ENCODE results near the gene DNMT1. TPM values are rescaled to one million over a fixed set of nuclear protein-coding genes. Genes with fewer than 3 reads are reported as not detected.
"Not testable (repeated sequence)": the region's sequence is repeated elsewhere in the genome, so short reads cannot be mapped to it uniquely, and the experiment has no call there.

Gene DNMT1
- total RNA-seq, 2 donors from 2014 or later, result 204 to 229 TPM

DNA sequence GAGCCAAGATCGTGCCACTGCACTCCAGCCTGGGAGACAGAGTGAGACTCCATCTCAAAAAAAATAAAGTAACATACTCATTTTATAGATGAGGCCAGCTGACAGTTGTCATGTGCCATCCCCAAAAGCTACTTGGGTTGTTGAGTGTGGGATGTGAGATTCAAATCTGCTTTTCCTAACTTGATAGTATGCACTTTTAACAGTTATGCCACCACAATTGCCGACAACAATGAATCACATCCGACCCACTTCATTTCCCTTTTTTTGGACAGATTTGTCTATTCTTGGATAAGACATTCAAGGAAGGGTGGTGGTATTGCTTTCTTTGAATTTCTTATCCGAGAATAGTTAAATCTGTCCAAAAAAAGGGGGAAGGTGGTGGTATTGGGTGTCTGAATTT is 16.3 kb upstream of the DNMT1 start:
- Mint-ChIP-seq H3K4me3 (no peak overlapping the region), H3K27ac (no peak overlapping the region), H3K36me3 (ENCODE audit: low read depth) (no peaks in the 10 kb centered on the region), H3K4me1 (peaks cover 2% of the 10 kb centered on the region), H3K27me3 (no peaks in the 10 kb centered on the region)
- DNase-seq (no peak), ATAC-seq (no peak)
- H3K9me3 ChIP-seq (ENCODE audit: control insufficient read depth, low read length, poor library complexity, severe bottlenecking), result peaks cover 2% of the 10 kb centered on the region

DNA sequence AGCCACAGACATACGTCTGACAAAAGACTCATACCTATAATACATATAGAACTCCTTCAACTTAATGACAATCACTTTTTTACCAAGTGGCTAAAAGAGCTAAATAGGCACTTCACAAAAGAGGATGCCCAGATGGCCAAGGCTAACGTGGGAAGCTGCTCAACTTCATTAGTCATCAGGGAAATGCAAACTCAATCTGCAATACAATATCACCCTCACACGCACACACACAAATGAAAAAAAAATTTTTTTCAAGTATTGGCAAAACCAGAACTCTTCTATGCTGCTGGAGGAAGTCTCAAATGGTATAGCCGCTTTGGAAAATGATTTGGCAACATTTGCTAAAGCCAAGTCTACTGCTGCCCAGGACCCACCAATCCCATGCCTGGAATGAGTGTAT is 14.6 kb upstream of the DNMT1 start:
- Mint-ChIP-seq H3K4me3 (no peak overlapping the region), H3K4me1 (peaks cover 5% of the 10 kb centered on the region), H3K27me3 (no peaks in the 10 kb centered on the region), H3K36me3 (ENCODE audit: low read depth) (no peaks in the 10 kb centered on the region), H3K27ac (no peak overlapping the region)
- peaks cover 2% of the 10 kb centered on the region for H3K9me3 ChIP-seq (ENCODE audit: control insufficient read depth, low read length, poor library complexity, severe bottlenecking)
- DNase-seq, result no peak
- ATAC-seq, result no peak

DNA sequence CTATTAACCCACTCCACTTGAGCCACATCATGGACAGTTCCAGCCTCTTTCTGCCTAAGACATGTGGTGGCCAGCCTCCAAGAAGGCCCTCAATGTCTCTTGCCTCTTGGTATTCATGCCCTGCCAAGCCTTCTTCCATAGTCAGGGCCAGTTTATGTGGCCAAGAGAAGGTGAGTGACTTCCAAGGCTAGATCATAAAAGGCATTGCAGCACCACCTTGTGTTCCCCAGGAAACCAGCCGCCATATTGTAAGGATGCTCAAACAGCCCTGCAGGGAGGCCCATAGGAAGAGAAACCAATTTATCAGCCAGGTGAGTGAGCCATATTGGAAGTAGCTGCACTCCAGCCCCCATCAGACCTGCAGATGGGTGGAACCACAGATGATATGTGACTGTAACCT is 12.3 kb upstream of the DNMT1 start:
- no peak overlapping the region for H3K4me3 Mint-ChIP-seq
- H3K27me3 Mint-ChIP-seq, result no peaks in the 10 kb centered on the region
- peaks cover 5% of the 10 kb centered on the region for H3K4me1 Mint-ChIP-seq
- DNase-seq, result no peak
- no peak overlapping the region for H3K27ac Mint-ChIP-seq
- no peak for ATAC-seq
- no peaks in the 10 kb centered on the region for H3K9me3 ChIP-seq (ENCODE audit: control insufficient read depth, low read length, poor library complexity, severe bottlenecking)
- H3K36me3 Mint-ChIP-seq (ENCODE audit: low read depth), result no peaks in the 10 kb centered on the region

DNA sequence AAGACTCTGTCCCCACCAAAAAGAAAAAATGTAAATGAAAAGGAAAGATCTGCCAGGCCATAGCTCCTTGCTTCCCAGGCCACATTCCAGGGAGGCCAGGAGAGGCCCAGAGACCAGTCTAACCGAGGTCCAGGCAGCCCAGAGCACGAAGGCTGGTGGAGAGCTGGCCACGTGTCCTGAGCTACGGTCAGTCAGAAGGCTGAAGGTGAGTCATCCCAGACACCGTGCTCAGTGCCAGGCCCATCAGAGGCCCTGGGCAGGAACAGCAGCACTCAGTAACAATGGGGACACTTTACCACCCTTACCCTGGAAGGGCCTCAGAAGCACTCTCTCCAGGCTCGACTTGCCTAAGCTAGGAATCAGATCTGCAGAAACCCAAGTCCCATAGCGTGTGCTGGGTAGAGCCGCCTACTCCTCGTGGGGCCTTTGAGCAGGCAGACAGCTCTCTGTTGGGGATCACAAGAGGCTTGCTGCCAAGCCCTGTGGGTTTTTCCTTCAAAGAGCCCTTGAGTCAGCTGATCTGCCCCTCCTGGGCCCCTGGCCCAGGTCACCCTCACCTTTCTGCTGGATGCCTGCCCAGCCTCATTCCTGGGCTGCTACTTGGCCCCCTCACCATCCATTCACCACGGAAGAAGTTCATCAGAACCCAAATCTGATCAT is 11.6 kb upstream of the DNMT1 start:
- H3K9me3 ChIP-seq (ENCODE audit: control insufficient read depth, low read length, poor library complexity, severe bottlenecking), result no peaks in the 10 kb centered on the region
- Mint-ChIP-seq H3K27ac (no peak overlapping the region), H3K27me3 (no peaks in the 10 kb centered on the region), H3K36me3 (ENCODE audit: low read depth) (no peaks in the 10 kb centered on the region), H3K4me1 (peaks cover 5% of the 10 kb centered on the region), H3K4me3 (no peak overlapping the region)
- DNase-seq, result no peak
- ATAC-seq, result no peak

DNA sequence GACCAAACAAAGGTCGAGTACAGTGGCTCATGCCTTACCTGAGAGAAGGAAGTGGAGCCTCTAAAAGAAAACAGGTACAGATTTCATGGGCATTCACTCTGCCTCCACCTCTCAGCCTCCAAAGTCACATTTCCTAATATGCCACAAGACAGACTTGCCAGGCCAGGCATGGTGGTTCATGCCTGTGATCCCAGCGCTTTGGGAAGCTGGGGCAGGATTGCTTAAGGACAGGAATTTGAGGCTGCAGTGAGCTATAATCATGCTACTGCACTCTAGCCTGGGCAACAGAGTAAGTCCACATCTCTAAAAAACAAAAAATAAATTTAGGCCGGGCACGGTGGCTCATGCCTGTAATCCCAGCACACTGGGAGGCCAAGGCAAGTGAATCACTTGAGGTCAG is 10.9 kb upstream of the DNMT1 start:
- H3K27me3 Mint-ChIP-seq, result no peaks in the 10 kb centered on the region
- no peak overlapping the region for H3K4me3 Mint-ChIP-seq
- ATAC-seq (no peak), DNase-seq (no peak)
- peaks cover 3% of the 10 kb centered on the region for H3K4me1 Mint-ChIP-seq
- H3K27ac Mint-ChIP-seq, result no peak overlapping the region
- H3K9me3 ChIP-seq (ENCODE audit: control insufficient read depth, low read length, poor library complexity, severe bottlenecking), result no peaks in the 10 kb centered on the region
- H3K36me3 Mint-ChIP-seq (ENCODE audit: low read depth), result no peaks in the 10 kb centered on the region

DNA sequence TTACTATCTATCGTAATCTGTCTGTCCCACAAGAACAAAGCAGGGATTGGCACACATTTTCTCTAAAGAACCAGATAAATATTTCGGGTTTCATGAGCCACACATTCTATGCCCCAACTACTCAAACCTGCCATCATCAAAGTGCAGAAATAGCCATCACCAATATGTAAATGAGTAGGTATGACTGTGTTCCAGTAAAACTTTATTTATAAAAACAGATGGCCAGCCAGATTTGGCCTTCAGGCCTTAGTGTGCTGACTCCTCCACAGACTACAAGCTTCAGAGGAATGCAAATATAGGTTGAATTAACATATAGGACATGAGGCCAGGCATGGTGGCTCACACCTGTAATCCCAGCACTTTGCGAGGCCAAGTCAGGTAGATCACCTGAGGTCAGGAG is 8.9 kb upstream of the DNMT1 start:
- ATAC-seq (no peak), DNase-seq (no peak)
- H3K36me3 Mint-ChIP-seq (ENCODE audit: low read depth), result no peaks in the 10 kb centered on the region
- no peak overlapping the region for H3K27ac Mint-ChIP-seq
- no peak overlapping the region for H3K4me3 Mint-ChIP-seq
- H3K27me3 Mint-ChIP-seq, result no peaks in the 10 kb centered on the region
- no peaks in the 10 kb centered on the region for H3K9me3 ChIP-seq (ENCODE audit: control insufficient read depth, low read length, poor library complexity, severe bottlenecking)
- H3K4me1 Mint-ChIP-seq, result peaks cover 6% of the 10 kb centered on the region

DNA sequence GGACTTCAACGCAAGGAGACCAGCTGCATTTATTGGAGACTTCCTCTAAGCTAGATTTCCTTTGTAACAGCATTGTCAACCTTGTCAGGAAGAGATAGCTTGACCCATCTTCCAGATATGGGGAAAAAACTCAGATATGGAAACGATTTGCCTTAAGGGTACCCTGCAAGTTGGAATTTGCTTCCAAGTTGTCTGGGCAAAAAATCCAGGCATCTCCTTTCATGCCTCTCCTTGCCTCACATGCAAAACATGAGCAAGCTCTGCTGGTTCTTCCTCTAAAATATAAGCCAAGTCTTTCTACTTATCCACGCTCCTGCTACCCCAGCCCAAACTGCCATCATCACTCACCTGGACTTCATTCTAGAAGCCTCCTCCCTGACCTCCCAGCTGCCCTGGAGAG is 6.4 kb upstream of the DNMT1 start:
- Mint-ChIP-seq H3K27me3 (no peaks in the 10 kb centered on the region), H3K27ac (no peak overlapping the region), H3K4me3 (no peak overlapping the region), H3K4me1 (peaks cover 9% of the 10 kb centered on the region), H3K36me3 (ENCODE audit: low read depth) (no peaks in the 10 kb centered on the region)
- DNase-seq (no peak), ATAC-seq (no peak)
- no peaks in the 10 kb centered on the region for H3K9me3 ChIP-seq (ENCODE audit: control insufficient read depth, low read length, poor library complexity, severe bottlenecking)

DNA sequence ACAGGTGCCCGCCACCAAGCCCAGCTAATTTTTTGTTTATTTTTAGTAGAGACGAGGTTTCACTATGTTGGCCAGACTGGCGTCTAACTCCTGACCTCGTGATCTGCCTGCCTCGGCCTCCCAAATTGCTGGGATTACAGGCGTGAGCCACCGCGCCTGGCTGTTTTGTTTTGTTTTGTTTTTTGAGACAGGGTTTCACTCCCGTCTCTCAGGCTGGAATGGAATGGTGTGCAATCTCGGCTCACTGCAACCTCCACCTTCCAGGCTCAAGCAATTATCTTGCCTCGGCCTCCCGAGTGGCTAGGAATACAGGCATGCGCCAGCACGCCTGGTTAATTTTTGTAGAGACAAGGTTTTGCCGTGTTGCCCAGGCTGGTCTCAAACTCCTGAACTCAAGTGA is 5.3 kb upstream of the DNMT1 start:
- not testable (repeated sequence) for H3K4me1 Mint-ChIP-seq; H3K27me3 Mint-ChIP-seq; H3K36me3 Mint-ChIP-seq (ENCODE audit: low read depth); H3K4me3 Mint-ChIP-seq; H3K9me3 ChIP-seq (ENCODE audit: control insufficient read depth, low read length, poor library complexity, severe bottlenecking); DNase-seq; ATAC-seq
- H3K27ac Mint-ChIP-seq, result peak overlapping the region; percentile 29

DNA sequence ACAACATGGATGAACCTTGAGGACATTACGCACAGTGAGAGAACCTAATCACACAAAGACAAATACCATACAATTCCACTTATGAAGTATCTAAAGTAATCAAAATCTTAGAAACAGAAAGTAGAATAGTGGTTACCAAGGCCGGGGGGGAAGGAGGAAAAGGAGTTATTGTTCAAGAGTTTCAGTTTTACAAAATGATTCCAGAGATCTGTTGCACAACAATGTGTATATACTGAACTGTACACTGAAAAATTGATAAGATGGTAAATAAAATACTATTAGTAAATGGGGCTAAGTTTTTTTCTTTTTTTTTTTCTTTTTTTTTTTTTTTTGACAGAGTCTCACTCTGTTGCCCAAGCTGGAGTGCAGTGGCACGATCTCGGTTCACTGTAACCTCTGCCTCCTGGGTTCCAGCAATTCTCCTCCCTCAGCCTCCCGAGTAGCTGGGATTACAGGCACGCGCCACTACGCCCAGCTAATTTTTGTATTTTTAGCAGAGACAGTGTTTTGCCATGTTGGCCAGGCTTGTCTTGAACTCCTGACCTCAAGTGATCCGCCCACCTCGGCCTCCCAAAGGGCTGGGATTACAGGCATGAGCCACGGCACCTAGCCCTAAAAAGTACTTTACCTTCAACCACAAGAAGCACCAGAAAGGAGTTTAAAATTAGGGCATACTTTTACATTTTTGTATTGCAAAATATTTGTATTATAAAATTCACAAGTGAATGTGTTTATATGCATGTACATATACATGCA is 4.3 kb upstream of the DNMT1 start:
- not testable (repeated sequence) for H3K9me3 ChIP-seq (ENCODE audit: control insufficient read depth, low read length, poor library complexity, severe bottlenecking); H3K36me3 Mint-ChIP-seq (ENCODE audit: low read depth); H3K4me1 Mint-ChIP-seq; ATAC-seq; DNase-seq; H3K27me3 Mint-ChIP-seq
- H3K27ac Mint-ChIP-seq, result peak overlapping the region; percentile 67
- H3K4me3 Mint-ChIP-seq, result peak overlapping the region; percentile 82

DNA sequence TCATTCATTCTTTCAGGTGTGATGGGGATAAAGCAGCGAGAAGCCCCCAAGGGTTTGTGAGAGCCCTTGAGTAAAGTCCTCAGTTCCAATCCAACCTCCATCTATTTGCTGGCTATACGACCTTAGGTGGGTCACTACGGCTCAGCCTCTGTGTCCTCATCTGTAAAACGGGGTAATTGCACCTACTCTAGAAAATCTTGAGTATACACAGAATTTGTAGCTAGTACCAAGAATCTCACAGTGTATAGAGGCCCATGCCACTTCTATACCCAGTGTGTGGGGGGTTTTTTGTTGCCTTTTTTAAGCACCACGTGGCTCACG is 406 bp upstream of the DNMT1 start:
- H3K27me3 Mint-ChIP-seq, result no peaks in the 10 kb centered on the region
- H3K36me3 Mint-ChIP-seq (ENCODE audit: low read depth), result no peaks in the 10 kb centered on the region
- peak overlapping the region; percentile 94 for H3K4me3 Mint-ChIP-seq
- H3K9me3 ChIP-seq (ENCODE audit: control insufficient read depth, low read length, poor library complexity, severe bottlenecking), result no peaks in the 10 kb centered on the region
- no peak for DNase-seq
- peaks cover 18% of the 10 kb centered on the region for H3K4me1 Mint-ChIP-seq
- ATAC-seq, result no peak
- peak overlapping the region; percentile 86 for H3K27ac Mint-ChIP-seq

DNA sequence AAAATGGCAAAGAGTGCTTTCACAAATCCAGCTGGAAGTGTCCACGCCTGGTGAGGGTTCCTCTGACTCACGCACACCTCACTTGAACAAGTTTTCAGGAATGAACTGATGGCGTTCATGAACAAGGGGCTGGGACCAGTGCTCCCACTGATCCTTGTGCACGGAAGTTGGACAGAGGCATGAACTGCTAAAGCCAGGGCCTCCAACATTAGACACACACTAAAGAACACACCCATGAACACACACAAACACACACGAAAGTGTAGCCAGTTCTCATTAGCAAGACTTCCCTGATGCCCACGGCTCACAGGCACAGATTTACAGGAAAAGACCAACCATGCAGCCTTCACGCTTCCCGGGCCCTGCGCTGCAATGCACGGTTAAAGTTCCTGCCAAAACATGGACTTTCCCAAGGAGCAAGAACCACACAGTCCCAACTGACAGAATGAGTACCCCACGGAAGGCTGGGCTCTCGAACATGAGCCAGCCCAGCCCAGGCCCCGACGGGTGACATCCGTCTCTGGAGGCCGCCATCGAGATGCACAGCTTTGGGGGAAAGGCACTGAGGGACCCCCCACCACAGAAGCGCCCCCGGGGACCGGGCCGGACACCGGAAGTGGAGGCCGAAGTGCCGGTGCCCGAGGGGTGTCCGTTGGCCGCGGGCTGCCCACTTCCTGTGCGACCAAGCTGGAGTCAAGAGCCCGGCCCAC is 808 bp downstream of the DNMT1 start:
- Mint-ChIP-seq H3K4me3 (peak overlapping the region; percentile 94), H3K4me1 (peaks cover 25% of the 10 kb centered on the region)

DNA sequence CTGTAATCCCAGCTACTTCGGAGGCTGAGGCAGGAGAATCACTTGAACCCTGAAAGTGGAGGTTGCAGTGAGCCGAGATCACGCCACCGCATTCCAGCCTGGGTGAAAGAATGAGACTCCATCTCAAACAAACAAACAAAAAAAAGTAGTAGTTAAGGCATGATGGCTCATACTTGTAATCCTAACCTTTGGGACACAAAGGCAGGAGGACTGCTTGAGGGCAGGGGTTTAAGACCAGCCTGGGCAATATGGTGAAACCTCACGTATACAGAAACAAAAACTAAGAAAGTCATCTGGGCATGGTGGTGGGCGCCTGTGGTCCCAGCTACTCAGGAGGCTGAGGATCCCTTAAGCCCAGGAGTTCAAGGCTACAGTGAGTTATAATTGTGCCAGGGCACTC is 1.8 kb downstream of the DNMT1 start:
- H3K4me3 Mint-ChIP-seq, result peak overlapping the region; percentile 12
- H3K9me3 ChIP-seq (ENCODE audit: control insufficient read depth, low read length, poor library complexity, severe bottlenecking), result no peaks in the 10 kb centered on the region
- ATAC-seq (no peak), DNase-seq (no peak)
- H3K36me3 Mint-ChIP-seq (ENCODE audit: low read depth), result no peaks in the 10 kb centered on the region
- H3K27me3 Mint-ChIP-seq, result no peaks in the 10 kb centered on the region
- H3K27ac Mint-ChIP-seq, result peak overlapping the region; percentile 86
- H3K4me1 Mint-ChIP-seq, result peaks cover 22% of the 10 kb centered on the region

More for the DNA sequence above, 808 bp downstream of the DNMT1 start:
- Mint-ChIP-seq H3K36me3 (ENCODE audit: low read depth) (no peaks in the 10 kb centered on the region), H3K27me3 (no peaks in the 10 kb centered on the region), H3K27ac (peak overlapping the region; percentile 86)
- DNase-seq (peak in 2 of 3 donors; percentile 7 to 21), ATAC-seq (no peak)
- no peaks in the 10 kb centered on the region for H3K9me3 ChIP-seq (ENCODE audit: control insufficient read depth, low read length, poor library complexity, severe bottlenecking)

DNA sequence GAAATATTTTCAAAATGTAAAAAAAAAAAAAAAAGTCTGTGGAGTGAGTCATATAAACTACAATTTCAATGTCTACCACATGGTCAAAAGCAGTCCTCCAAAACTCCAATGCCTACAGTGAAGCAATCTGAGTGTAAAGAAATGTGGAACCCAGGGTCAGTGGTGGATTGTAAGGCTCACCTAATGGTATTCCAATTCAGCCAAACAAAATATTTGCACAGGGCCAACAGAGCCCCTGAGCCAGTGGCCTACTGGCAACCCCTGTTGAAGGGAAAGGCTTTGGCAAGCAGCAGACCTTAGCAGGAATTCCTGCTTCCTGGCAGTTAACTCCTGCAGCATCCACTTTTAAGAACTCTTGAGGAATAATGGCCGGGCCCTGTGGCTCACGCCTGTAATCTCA is 3.4 kb downstream of the DNMT1 start:
- Mint-ChIP-seq H3K27ac (no peak overlapping the region), H3K4me1 (peaks cover 24% of the 10 kb centered on the region)

More for the DNA sequence above, 3.4 kb downstream of the DNMT1 start:
- ATAC-seq (no peak), DNase-seq (no peak)
- no peaks in the 10 kb centered on the region for H3K9me3 ChIP-seq (ENCODE audit: control insufficient read depth, low read length, poor library complexity, severe bottlenecking)
- no peaks in the 10 kb centered on the region for H3K36me3 Mint-ChIP-seq (ENCODE audit: low read depth)
- no peak overlapping the region for H3K4me3 Mint-ChIP-seq
- no peaks in the 10 kb centered on the region for H3K27me3 Mint-ChIP-seq
